SU-DHL-6 (cell line): ENCODE results near the gene NPEPL1.

ENCODE experiments used
- CTCF ChIP-seq: fragments of 200-600 bp; sonication (generic); IDR thresholded peaks from one replicate; pipeline ENCODE4 v1.5.1; 2017; ENCODE audit warnings: antibody characterized with exemption, mild to moderate bottlenecking, low read length, moderate library complexity; ENCODE audit not compliant: insufficient read depth, poor library complexity, severe bottlenecking
- EZH2phosphoT487 ChIP-seq: fragments of 200-600 bp; sonication (generic), shearing (Covaris generic); conservative IDR thresholded peaks from 2 replicates; pipeline ENCODE4 v1.6.1; 2018; ENCODE audit warnings: mild to moderate bottlenecking, antibody characterized with exemption, low read length, moderate library complexity, mixed read lengths

DNA sequence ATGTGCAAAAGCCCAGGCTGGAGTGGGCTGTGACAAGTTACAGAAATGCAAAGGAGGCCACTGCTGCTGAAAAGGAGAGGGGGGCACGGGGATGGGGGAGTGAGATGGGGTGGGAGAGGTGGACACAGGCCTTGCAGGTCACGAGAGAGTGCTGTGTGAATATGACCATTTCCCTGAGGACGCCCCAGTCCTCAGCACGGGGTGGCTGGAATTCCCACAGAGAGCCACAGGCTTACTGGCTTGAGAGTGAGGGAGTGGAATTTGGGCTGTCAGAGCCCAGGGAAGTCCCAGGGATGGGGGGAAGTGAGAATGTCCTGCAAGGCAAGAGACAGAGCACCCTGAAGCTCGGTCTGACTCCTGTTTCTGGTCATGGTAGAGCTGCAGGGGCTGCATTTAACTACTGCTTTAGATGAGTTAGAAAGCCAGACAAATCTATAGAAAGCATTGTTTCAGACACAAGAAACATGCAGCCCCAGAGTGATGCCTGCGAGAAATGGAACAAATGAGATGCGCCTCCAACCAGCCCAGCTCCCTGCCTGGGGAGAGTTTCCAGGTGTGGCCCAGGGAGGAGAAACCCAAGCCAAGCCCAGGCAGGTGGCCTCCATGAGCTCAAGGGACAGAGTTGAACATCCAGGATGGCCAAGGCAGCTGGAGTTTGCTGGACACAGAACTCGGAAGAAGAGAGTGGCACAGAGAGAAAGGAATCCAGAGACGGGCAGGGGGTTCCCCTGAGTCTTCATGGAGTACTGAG, 30.5 kb downstream of the NPEPL1 start:
- TF ChIP-seq CTCF = no peak
- TF ChIP-seq EZH2phosphoT487 = no peak
